Myocyte (in vitro differentiated cells): Measurements from ENCODE around the gene KCNAB2. TPM values are rescaled to one million over a fixed set of nuclear protein-coding genes. Genes with fewer than 3 reads are reported as not detected.

Source experiments
- DNase-seq: peaks from one replicate; pipeline ENCODE4 v3.0.0-alpha.2; 2012; ENCODE audit warnings: low read depth
- total RNA-seq: library from RNA; depleted of rRNA; stranded (reverse); fragments of >200 nt; gene quantifications from 2 replicates; pipeline ENCODE4 v1.2.3, GENCODE V29; 2014

Gene KCNAB2
- total RNA-seq, 1 donor from 2014 or later: 1.2 TPM

GRCh38 chr1:6126028-6126427 lies 80.3 kb downstream of the KCNAB2 start:
- no peak for DNase-seq

GRCh38 chr1:6126521-6127067 lies 80.9 kb downstream of the KCNAB2 start:
- DNase-seq: no peak

GRCh38 chr1:6127587-6128163 lies 82.0 kb downstream of the KCNAB2 start:
- DNase-seq: peak; percentile 42

- DNase-seq: no peak
Measured at GRCh38 chr1:6128276-6129081, 82.8 kb downstream of the KCNAB2 start.

GRCh38 chr1:6129313-6129712 lies 83.6 kb downstream of the KCNAB2 start:
- DNase-seq: no peak

GRCh38 chr1:6130036-6130435 lies 84.3 kb downstream of the KCNAB2 start:
- DNase-seq: no peak

- no peak for DNase-seq
Measured at GRCh38 chr1:6130596-6130995, 84.9 kb downstream of the KCNAB2 start.

- DNase-seq: no peak
Measured at GRCh38 chr1:6131561-6131960, 85.9 kb downstream of the KCNAB2 start.

- no peak for DNase-seq
Measured at GRCh38 chr1:6133146-6133895, 87.6 kb downstream of the KCNAB2 start.

GRCh38 chr1:6134206-6134605 lies 88.5 kb downstream of the KCNAB2 start:
- DNase-seq: no peak

GRCh38 chr1:6134741-6135510 lies 89.2 kb downstream of the KCNAB2 start:
- DNase-seq: no peak

- no peak for DNase-seq
Measured at GRCh38 chr1:6136516-6137220, 91.0 kb downstream of the KCNAB2 start.

- DNase-seq: no peak
Measured at GRCh38 chr1:6137758-6138157, 92.1 kb downstream of the KCNAB2 start.

- DNase-seq: no peak
Measured at GRCh38 chr1:6140413-6140812, 94.7 kb downstream of the KCNAB2 start.

- peak; percentile 28 for DNase-seq
Measured at GRCh38 chr1:6141592-6141991, 95.9 kb downstream of the KCNAB2 start.

- no peak for DNase-seq
Measured at GRCh38 chr1:6142036-6142621, 96.4 kb downstream of the KCNAB2 start.

GRCh38 chr1:6142734-6143133 lies 97.0 kb downstream of the KCNAB2 start:
- DNase-seq: no peak

GRCh38 chr1:6143395-6143794 lies 97.7 kb downstream of the KCNAB2 start:
- no peak for DNase-seq

- no peak for DNase-seq
Measured at GRCh38 chr1:6144175-6144574, 98.5 kb downstream of the KCNAB2 start.
